GM23248 (cell line): ENCODE measurements around the gene MALT1.

Experiments
- EZH2 ChIP-seq: fragments of 200-600 bp; sonication (generic); IDR thresholded peaks from 2 replicates; pipeline ENCODE4 v1.6.1; 2018; ENCODE audit warnings: antibody characterized with exemption, mild to moderate bottlenecking; ENCODE audit not compliant: insufficient read depth, poor library complexity, severe bottlenecking
- EZH2phosphoT487 ChIP-seq: fragments of 200-600 bp; sonication (generic); IDR thresholded peaks from 2 replicates; pipeline ENCODE4 v1.6.1; 2018; ENCODE audit warnings: antibody characterized with exemption, moderate library complexity, mild to moderate bottlenecking, low read depth; ENCODE audit not compliant: insufficient read depth

- TF ChIP-seq EZH2 (no peak), EZH2phosphoT487 (no peak)
These were observed 108.3 kb downstream of the MALT1 start for GRCh38 chr18:58779529-58779928.
